ENCODE measurements around the gene PRRT3.
"Not testable (repeated sequence)": the region's sequence is repeated elsewhere in the genome, so short reads cannot be mapped to it uniquely, and the experiment has no call there.

The PRRT3 gene

GRCh38 chr3:9897408-9898372 is 54.5 kb downstream of the PRRT3 start:
- no peak for DNase-seq

- not testable (repeated sequence) for DNase-seq
Observed at GRCh38 chr3:9896755-9897407, 55.3 kb downstream of the PRRT3 start.

GRCh38 chr3:9895715-9896114 is 56.5 kb downstream of the PRRT3 start:
- not testable (repeated sequence) for DNase-seq
